Measurements from ENCODE around the gene NR2F1-AS1.
"Not testable (repeated sequence)": the region's sequence is repeated elsewhere in the genome, so short reads cannot be mapped to it uniquely, and the experiment has no call there.

Gene NR2F1-AS1

DNA sequence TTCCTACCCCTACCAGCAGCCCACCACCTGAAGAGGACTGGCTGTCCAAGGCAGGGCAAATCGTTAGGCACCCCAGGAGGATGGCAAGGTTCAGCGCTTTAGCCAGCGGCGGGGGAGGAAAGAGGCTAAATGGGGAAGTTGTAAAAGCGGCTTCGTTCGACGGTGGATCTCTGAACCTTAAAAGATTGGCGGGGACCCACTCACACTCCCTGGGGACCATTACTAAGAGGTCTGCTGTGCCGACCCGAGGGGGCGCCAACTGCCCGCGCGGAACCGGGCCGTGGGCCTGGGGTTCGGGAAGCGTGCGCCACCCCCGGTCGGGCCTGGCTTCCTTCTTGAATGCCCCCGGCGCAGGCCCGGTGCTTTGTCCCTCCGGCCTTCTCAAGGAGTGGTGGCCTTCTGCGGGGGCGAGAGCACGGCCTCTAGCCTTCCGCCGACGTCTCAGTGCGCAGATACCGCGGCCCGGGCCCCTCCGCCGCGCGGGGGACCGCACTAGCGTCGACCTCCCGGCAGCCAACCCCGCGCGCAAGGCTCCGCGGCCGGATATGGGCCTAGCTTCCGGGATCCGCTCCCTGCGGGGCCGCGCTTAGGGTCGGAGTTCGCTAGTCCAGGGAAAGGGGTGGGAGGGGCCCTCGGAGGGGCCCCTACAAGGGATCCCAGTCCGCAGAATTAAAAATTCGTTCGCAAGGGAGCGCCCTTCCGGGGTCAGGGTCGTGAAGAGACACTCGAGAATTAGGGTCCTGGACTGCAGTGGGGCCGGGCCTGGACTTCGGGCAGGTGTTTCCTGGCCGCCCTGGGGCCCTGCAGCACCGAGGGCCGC, 10.5 kb downstream of the NR2F1-AS1 start:
- no peak for TF ChIP-seq Cebpa-rat (IDR thresholded peaks at IDR 0.05)
- peak overlapping the region in 5 of 10 experiments; percentile 11 to 48 (median 23); a peak in 5 of 20 replicates for H3K4me3 ChIP-seq
- H4K20me1 ChIP-seq, result peaks cover 0 to 35% (median 18%) of the 10 kb centered on the region in 11 experiments; a peak in 13 of 22 replicates
- H3K4me1 ChIP-seq, result no peaks in the 10 kb centered on the region
- peaks cover 40 to 52% (median 42%) of the 10 kb centered on the region in 11 experiments for H3K9me3 ChIP-seq (replicated peaks in 1 of 11)
- no peak overlapping the region for H3K27ac ChIP-seq
- no peak overlapping the region for H3K9ac ChIP-seq
- H3K4me2 ChIP-seq, result no peak overlapping the region
- no peaks in the 10 kb centered on the region for H3K36me3 ChIP-seq
- H3K27me3 ChIP-seq, result peaks cover 80 to 96% (median 84%) of the 10 kb centered on the region in 11 experiments

DNA sequence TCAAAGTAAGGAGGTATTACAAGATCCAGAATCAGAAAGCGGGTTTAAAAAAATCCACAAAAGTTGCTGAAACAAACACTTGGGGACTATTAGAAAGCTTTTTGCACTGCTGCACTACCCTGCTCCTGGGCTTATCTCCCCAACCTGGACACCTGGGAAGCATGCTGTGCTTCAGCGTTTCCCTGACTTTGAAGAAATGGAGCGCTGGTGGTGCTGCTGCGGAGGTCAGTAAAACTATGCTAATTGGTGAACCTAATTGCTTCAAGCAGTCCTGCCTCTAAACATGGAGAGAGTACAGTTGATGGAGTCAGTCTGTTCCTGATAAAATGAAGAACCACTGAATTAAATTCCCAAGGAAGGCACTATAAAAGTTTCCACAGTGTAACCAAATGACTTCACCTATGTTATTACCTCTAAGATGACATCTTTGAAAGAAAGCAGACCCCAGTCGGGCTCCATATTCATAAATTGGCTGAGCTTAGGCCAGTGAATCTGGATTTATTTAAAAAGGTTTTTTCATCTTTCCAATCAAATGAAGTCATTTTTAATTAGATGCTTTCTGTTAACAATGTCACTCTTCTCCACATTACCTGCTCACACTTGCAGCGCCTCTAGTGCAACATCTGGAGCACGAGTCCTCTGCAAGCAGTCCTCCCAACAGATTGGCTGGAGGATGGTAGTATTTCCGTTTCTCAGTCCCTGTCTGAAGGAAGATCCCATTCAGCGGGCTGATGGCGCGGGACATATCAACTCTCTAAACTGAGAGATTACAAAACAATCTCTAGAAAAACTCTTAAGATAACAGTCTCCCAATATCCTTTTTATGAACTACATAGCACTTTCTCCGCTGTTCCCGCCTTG, 11.5 kb downstream of the NR2F1-AS1 start:
- no peak for TF ChIP-seq Cebpa-rat (IDR thresholded peaks at IDR 0.05)
- peaks cover 70 to 86% (median 75%) of the 10 kb centered on the region in 11 experiments for H3K27me3 ChIP-seq
- no peaks in the 10 kb centered on the region for H3K36me3 ChIP-seq
- H3K9me3 ChIP-seq (replicated peaks in 1 of 11), result peaks cover 40 to 52% (median 42%) of the 10 kb centered on the region in 11 experiments
- no peak overlapping the region for H3K27ac ChIP-seq
- peaks cover 0 to 27% (median 10%) of the 10 kb centered on the region in 11 experiments; a peak in 10 of 22 replicates for H4K20me1 ChIP-seq
- H3K4me2 ChIP-seq, result no peak overlapping the region
- H3K4me3 ChIP-seq, result no peak overlapping the region
- no peak overlapping the region for H3K9ac ChIP-seq
- no peaks in the 10 kb centered on the region for H3K4me1 ChIP-seq

DNA sequence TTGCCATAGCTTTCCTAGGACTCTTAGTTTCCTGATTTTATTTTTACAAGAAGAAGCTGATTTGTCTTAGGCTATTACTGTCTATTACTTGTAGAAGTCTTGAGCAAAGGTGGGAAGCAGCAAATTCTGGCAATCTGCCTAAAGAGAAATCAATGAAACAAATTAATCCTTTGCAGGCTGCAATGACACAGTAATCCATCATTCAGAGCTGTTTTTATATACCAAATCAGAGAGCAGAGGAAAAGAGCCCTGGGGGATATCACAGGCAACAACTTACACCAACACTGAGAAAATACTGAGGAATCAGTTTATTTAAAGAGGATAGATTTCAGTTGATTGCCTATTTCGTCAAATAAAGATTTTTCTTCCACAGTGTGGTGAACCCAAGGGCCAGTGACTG, 13.6 kb downstream of the NR2F1-AS1 start:
- H3K4me2 ChIP-seq, result no peak overlapping the region
- H3K27me3 ChIP-seq, result peaks cover 49 to 65% (median 54%) of the 10 kb centered on the region in 11 experiments
- H3K27ac ChIP-seq, result no peak overlapping the region
- peaks cover 0 to 15% (median 0%) of the 10 kb centered on the region in 11 experiments; a peak in 6 of 22 replicates for H4K20me1 ChIP-seq
- H3K9ac ChIP-seq, result no peak overlapping the region
- TF ChIP-seq Cebpa-rat (IDR thresholded peaks at IDR 0.05), result no peak
- H3K36me3 ChIP-seq, result no peaks in the 10 kb centered on the region
- peaks cover 27 to 35% (median 28%) of the 10 kb centered on the region in 11 experiments for H3K9me3 ChIP-seq (replicated peaks in 1 of 11)
- H3K4me3 ChIP-seq, result no peak overlapping the region
- H3K4me1 ChIP-seq, result no peaks in the 10 kb centered on the region

DNA sequence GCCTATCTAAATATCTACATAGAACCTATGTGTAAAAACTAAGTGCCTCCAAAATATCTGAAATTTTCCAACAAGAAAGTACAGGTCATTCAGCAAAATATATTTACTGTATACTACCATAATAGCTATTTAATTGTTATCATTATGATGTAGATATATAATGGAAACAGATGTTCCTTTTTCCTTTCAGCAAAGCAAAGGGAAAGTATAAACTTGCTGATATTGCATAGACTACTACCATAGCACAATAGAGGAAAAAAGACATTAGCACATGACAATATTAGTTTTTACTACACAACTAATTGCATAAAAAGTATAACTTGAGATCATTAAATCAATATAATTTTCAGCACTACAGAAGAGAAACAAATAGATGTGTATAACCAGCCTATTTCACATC, 14.9 kb downstream of the NR2F1-AS1 start:
- no peaks in the 10 kb centered on the region for H3K4me1 ChIP-seq
- peaks cover 13 to 22% (median 15%) of the 10 kb centered on the region in 11 experiments for H3K9me3 ChIP-seq (replicated peaks in 1 of 11)
- H3K4me2 ChIP-seq, result no peak overlapping the region
- no peak overlapping the region for H3K27ac ChIP-seq
- no peak overlapping the region for H3K9ac ChIP-seq
- H4K20me1 ChIP-seq, result peaks cover 0 to 13% (median 0%) of the 10 kb centered on the region in 11 experiments; a peak in 6 of 22 replicates
- H3K4me3 ChIP-seq, result no peak overlapping the region
- TF ChIP-seq Cebpa-rat (IDR thresholded peaks at IDR 0.05), result no peak
- H3K27me3 ChIP-seq, result peaks cover 36 to 51% (median 40%) of the 10 kb centered on the region in 11 experiments
- no peaks in the 10 kb centered on the region for H3K36me3 ChIP-seq

DNA sequence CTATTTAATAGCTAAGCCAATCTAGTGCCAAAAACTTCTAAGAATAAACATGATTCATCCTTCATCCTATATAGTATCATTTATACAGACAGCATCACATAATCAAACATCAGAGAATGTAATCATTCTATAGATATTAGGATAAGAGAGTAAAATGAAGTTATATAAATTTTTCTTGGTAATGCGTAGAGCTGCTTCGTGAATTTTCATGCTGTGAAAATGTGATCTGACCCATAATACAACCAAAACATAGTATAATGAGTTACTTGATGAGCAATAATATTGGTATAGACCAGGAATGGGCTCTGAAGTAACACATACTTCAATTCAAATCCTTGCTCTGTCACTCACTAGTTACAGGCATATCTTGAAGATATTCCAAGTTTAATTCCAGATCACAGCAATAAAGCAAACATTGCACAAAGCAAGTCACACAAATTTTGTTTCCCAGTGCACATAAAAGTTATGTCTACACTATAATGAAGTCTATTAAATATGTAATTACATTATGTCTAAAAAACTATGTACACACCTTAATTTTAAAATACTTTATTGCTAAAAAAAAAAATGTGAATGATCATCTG, 23.9 kb downstream of the NR2F1-AS1 start:
- no peaks in the 10 kb centered on the region for H3K36me3 ChIP-seq
- no peaks in the 10 kb centered on the region for H3K4me1 ChIP-seq
- H3K9ac ChIP-seq, result no peak overlapping the region
- H3K9me3 ChIP-seq (replicated peaks in 1 of 11), result no peaks in the 10 kb centered on the region
- TF ChIP-seq Cebpa-rat (IDR thresholded peaks at IDR 0.05), result no peak
- H3K4me3 ChIP-seq, result no peak overlapping the region
- H4K20me1 ChIP-seq, result no peaks in the 10 kb centered on the region
- no peaks in the 10 kb centered on the region for H3K27me3 ChIP-seq
- H3K27ac ChIP-seq, result no peak overlapping the region
- no peak overlapping the region for H3K4me2 ChIP-seq

DNA sequence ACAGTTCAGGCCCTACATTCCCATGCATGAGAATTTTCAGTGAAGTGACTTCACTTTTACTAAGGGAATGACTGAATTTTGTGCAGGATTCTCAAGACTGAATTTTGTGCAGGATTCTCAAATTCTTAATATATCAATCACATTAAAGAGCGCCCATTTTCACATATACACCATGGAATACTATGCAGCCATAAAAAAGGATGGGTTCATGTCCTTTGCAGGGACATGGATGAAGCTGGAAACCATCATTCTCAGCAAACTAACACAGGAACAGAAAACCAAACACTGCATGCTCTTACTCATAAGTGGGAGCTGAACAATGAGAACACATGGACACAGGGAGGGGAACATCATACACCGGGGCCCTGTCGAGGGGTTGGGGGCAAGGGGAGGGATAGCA, 31.4 kb downstream of the NR2F1-AS1 start:
- H3K9ac ChIP-seq; H4K20me1 ChIP-seq; H3K36me3 ChIP-seq; H3K4me2 ChIP-seq; H3K4me1 ChIP-seq; H3K4me3 ChIP-seq; H3K27me3 ChIP-seq; H3K27ac ChIP-seq; H3K9me3 ChIP-seq (replicated peaks in 1 of 11): not testable (repeated sequence)

DNA sequence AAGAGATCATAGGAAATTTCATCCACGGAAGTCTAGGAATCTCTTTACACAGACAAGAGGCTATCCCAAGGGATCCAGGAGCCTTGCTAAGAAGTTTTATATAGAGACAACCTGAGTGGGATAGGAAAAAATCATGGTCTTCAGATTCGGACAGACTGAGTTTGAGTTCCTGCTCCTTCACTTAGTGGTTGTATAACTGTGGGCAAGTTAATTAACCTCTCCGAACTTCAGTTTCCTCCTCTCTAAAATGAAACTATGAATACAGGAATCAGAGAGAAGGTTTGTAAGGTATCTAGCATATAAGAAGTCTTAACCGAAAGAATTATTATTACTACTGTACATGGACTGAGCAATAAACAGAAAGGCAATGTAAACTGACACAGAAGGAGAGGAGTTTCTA, 35.1 kb downstream of the NR2F1-AS1 start:
- Histone ChIP-seq H3K4me1 (no peaks in the 10 kb centered on the region), H3K36me3 (no peaks in the 10 kb centered on the region), H3K9me3 (replicated peaks in 1 of 11) (no peaks in the 10 kb centered on the region), H4K20me1 (no peaks in the 10 kb centered on the region), H3K27me3 (no peaks in the 10 kb centered on the region), H3K4me2 (no peak overlapping the region), H3K27ac (no peak overlapping the region), H3K9ac (no peak overlapping the region), H3K4me3 (no peak overlapping the region)
- TF ChIP-seq Cebpa-rat (IDR thresholded peaks at IDR 0.05), result no peak

DNA sequence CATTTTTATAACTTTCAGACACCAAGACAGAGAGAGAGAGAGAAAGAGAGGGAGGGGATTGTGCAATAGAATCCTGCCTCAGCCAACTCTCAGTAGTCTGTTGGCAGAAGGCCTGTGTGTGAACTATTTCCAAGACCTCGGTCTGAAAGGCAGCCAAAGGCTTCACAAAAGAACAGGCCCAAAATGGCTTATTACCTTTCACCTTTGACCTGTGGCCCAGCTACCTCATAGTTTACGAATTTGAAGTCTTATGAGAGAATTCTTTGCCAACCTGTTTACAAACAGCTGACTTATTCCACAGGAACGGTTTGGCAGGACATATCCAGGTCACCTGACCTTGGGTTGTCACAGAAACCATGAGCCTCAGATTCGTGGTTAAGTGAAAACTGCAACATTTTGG, 48.6 kb downstream of the NR2F1-AS1 start:
- H3K9me3 ChIP-seq (replicated peaks in 1 of 11), result peaks cover 0 to 13% (median 8%) of the 10 kb centered on the region in 11 experiments; a peak in 12 of 22 replicates
- no peak overlapping the region for H3K27ac ChIP-seq
- H4K20me1 ChIP-seq, result no peaks in the 10 kb centered on the region
- no peaks in the 10 kb centered on the region for H3K4me1 ChIP-seq
- no peak overlapping the region for H3K4me3 ChIP-seq
- no peaks in the 10 kb centered on the region for H3K27me3 ChIP-seq
- peak in 3 of 11 experiments; percentile 14 to 65 (median 25); a peak in 2 of 22 replicates for TF ChIP-seq Cebpa-rat (IDR thresholded peaks at IDR 0.05)
- no peaks in the 10 kb centered on the region for H3K36me3 ChIP-seq
- no peak overlapping the region for H3K9ac ChIP-seq
- H3K4me2 ChIP-seq, result no peak overlapping the region

DNA sequence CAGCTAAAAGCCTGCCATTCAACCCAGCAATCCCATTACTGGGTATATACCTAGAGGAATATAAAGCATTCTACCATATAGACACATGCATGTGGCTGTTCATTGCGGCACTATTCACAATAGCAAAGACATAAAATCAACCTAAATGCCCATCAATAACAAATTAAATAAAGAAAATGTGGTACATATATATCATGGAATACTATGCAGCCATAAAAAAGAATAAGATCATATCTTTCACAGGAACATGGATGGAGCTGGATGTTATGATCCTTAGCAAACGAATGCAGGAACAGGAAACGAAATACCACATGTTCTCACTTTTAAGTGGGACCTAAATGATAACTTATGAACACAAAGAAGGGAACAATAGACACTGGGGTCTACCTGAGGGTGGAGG, 59.2 kb downstream of the NR2F1-AS1 start:
- H3K9me3 ChIP-seq (replicated peaks in 1 of 11), result peaks cover 17 to 54% (median 31%) of the 10 kb centered on the region in 11 experiments; a peak in 21 of 22 replicates
- not testable (repeated sequence) for H3K4me3 ChIP-seq, H3K27ac ChIP-seq, H3K36me3 ChIP-seq, H3K27me3 ChIP-seq, H3K9ac ChIP-seq, H3K4me2 ChIP-seq, H3K4me1 ChIP-seq, H4K20me1 ChIP-seq
